HepG2 (cell line): ENCODE measurements around the gene ANKS4B. TPM values are rescaled to one million over a fixed set of nuclear protein-coding genes. Genes with fewer than 3 reads are reported as not detected.

Experiments
- AGO1 ChIP-seq: fragments of 200-400 bp; formaldehyde crosslinking; IDR thresholded peaks from 2 replicates; pipeline ENCODE4 v1.6.1; 2017; ENCODE audit warnings: mild to moderate bottlenecking, low read depth, low read length, moderate library complexity; ENCODE audit not compliant: poor library complexity, severe bottlenecking
- ATF7-NPFF ChIP-seq: sonication (generic); formaldehyde crosslinking; IDR thresholded peaks from 2 replicates; pipeline ENCODE4 v1.8.1; 2023; ENCODE audit warnings: mild to moderate bottlenecking, low read depth, missing genetic modification reagents, moderate library complexity
- CBX1 ChIP-seq: IDR thresholded peaks from one replicate; pipeline ENCODE4 v1.6.1; 2016; ENCODE audit warnings: antibody characterized with exemption, low read depth
- CEBPZ ChIP-seq: IDR thresholded peaks from 2 replicates; pipeline ENCODE4 v1.6.1; 2012; ENCODE audit warnings: low read length, improper control_type of control experiment
- GABPB1 ChIP-seq: IDR thresholded peaks from 2 replicates; pipeline ENCODE4 v1.6.1; 2016; ENCODE audit warnings: mild to moderate bottlenecking, missing genetic modification reagents, moderate library complexity, missing compliant biosample characterization
- HCFC1 ChIP-seq: fragments of 150-350 bp; IDR thresholded peaks from 2 replicates; pipeline ENCODE4 v1.6.1; 2014; ENCODE audit warnings: low read depth, low read length
- MLLT10 ChIP-seq: sonication (generic); formaldehyde crosslinking; IDR thresholded peaks from 2 replicates; pipeline ENCODE4 v1.4.0; 2020; ENCODE audit warnings: missing genetic modification reagents
- PATZ1 ChIP-seq: sonication (generic); formaldehyde crosslinking; IDR thresholded peaks from 2 replicates; pipeline ENCODE4 v1.4.0; 2020; ENCODE audit warnings: missing genetic modification reagents
- RFXAP ChIP-seq: sonication (generic); formaldehyde crosslinking; IDR thresholded peaks from 2 replicates; pipeline ENCODE4 v1.4.0; 2020; ENCODE audit warnings: missing genetic modification reagents, borderline replicate concordance
- SAFB2 ChIP-seq: sonication (generic); formaldehyde crosslinking; IDR thresholded peaks from 2 replicates; pipeline ENCODE4 v1.5.1; 2020; ENCODE audit warnings: missing genetic modification reagents, low read depth, mild to moderate bottlenecking, borderline replicate concordance
- YEATS2 ChIP-seq: sonication (generic); formaldehyde crosslinking; IDR thresholded peaks from 2 replicates; pipeline ENCODE4 v1.4.0; 2020; ENCODE audit warnings: missing genetic modification reagents, borderline replicate concordance
- ZMAT5 ChIP-seq: sonication (generic); formaldehyde crosslinking; IDR thresholded peaks from 2 replicates; pipeline ENCODE4 v1.5.0; 2020; ENCODE audit warnings: mild to moderate bottlenecking, low read depth, missing genetic modification reagents, borderline replicate concordance
- ZNF121 ChIP-seq: sonication (generic); formaldehyde crosslinking; IDR thresholded peaks from 2 replicates; pipeline ENCODE4 v1.5.0; 2020; ENCODE audit warnings: mild to moderate bottlenecking, missing genetic modification reagents
- ZNF414 ChIP-seq: sonication (generic); formaldehyde crosslinking; IDR thresholded peaks from 2 replicates; pipeline ENCODE4 v1.5.0; 2020; ENCODE audit warnings: missing genetic modification reagents
- ZNF605 ChIP-seq: sonication (generic); formaldehyde crosslinking; IDR thresholded peaks from 2 replicates; pipeline ENCODE4 v1.8.0; 2022; ENCODE audit warnings: mild to moderate bottlenecking, missing genetic modification reagents
- ZNF883 ChIP-seq: sonication (generic); formaldehyde crosslinking; IDR thresholded peaks from 2 replicates; pipeline ENCODE4 v1.5.1; 2020; ENCODE audit warnings: mild to moderate bottlenecking, missing genetic modification reagents; ENCODE audit errors: not compliant biosample characterization
- polyA plus RNA-seq, 8 experiments: library from polyadenylated mRNA; depleted of rRNA in 3 of 8; stranded (reverse) in 7 of 8; unstranded in 1 of 8; fragments of >200 nt; fragmentation: Illumina TruSeq in 4 of 8; extraction: Trizol in 4 of 8; gene quantifications; 2 replicates each; pipeline versions ENCODE4 v1.2.1 to v1.2.3, GENCODE V29; 2011 to 2016; ENCODE audit warnings: low read depth in 4 of 8, missing spikeins in 1 of 8, mixed read lengths in 1 of 8; ENCODE audit not compliant: insufficient read depth in 1 of 8
- total RNA-seq, 5 experiments: library from RNA; depleted of rRNA; stranded (reverse); fragments of >200 nt; fragmentation: Illumina TruSeq; extraction: Trizol; gene quantifications; 2 replicates each; pipeline ENCODE4 v1.2.3, GENCODE V29; 2016; ENCODE audit warnings: low read depth in 1 of 5
- TF ChIP-seq, protein P1 (sequence below): sonication (generic); formaldehyde crosslinking; conservative IDR thresholded peaks from 2 replicates; pipeline ENCODE4 v1.4.0; 2020; ENCODE audit warnings: missing genetic modification reagents
- TF ChIP-seq, protein P2 (sequence below): sonication (generic); formaldehyde crosslinking; IDR thresholded peaks from 2 replicates; pipeline ENCODE4 v1.9.0; 2021; ENCODE audit warnings: missing genetic modification reagents, borderline replicate concordance

ANKS4B gene
- total and polyA plus RNA-seq, 2 of the 13 experiments (the other 11 are each of a cell fraction or from before 2014, with no cell fraction given): 6.5 to 30.0 TPM

GRCh38 chr16:21186326-21186691 is 47.2 kb upstream of the ANKS4B start (continued):
- TF ChIP-seq, protein P1, sequence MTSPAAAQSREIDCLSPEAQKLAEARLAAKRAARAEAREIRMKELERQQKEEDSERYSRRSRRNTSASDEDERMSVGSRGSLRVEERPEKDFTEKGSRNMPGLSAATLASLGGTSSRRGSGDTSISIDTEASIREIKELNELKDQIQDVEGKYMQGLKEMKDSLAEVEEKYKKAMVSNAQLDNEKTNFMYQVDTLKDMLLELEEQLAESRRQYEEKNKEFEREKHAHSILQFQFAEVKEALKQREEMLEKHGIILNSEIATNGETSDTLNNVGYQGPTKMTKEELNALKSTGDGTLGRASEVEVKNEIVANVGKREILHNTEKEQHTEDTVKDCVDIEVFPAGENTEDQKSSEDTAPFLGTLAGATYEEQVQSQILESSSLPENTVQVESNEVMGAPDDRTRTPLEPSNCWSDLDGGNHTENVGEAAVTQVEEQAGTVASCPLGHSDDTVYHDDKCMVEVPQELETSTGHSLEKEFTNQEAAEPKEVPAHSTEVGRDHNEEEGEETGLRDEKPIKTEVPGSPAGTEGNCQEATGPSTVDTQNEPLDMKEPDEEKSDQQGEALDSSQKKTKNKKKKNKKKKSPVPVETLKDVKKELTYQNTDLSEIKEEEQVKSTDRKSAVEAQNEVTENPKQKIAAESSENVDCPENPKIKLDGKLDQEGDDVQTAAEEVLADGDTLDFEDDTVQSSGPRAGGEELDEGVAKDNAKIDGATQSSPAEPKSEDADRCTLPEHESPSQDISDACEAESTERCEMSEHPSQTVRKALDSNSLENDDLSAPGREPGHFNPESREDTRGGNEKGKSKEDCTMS (CRISPR knock-in tag): no peak
- TF ChIP-seq SAFB2 (CRISPR knock-in tag) (no peak), MLLT10 (CRISPR knock-in tag) (no peak), ZNF883 (CRISPR knock-in tag) (no peak), HCFC1 (no peak), ZNF414 (no peak), ZNF121 (CRISPR knock-in tag) (peak; percentile 58), YEATS2 (no peak), ZMAT5 (no peak), RFXAP (0 out of 2 replicates have a peak, but pooled peaks have one; percentile 55), ATF7-NPFF (CRISPR knock-in tag) (no peak), AGO1 (no peak), GABPB1 (no peak), PATZ1 (peak; percentile 54; the same call in 1 of the 2 replicates), CEBPZ (no peak), CBX1 (no peak), ZNF605 (peak; percentile 72)
- TF ChIP-seq, protein P2, sequence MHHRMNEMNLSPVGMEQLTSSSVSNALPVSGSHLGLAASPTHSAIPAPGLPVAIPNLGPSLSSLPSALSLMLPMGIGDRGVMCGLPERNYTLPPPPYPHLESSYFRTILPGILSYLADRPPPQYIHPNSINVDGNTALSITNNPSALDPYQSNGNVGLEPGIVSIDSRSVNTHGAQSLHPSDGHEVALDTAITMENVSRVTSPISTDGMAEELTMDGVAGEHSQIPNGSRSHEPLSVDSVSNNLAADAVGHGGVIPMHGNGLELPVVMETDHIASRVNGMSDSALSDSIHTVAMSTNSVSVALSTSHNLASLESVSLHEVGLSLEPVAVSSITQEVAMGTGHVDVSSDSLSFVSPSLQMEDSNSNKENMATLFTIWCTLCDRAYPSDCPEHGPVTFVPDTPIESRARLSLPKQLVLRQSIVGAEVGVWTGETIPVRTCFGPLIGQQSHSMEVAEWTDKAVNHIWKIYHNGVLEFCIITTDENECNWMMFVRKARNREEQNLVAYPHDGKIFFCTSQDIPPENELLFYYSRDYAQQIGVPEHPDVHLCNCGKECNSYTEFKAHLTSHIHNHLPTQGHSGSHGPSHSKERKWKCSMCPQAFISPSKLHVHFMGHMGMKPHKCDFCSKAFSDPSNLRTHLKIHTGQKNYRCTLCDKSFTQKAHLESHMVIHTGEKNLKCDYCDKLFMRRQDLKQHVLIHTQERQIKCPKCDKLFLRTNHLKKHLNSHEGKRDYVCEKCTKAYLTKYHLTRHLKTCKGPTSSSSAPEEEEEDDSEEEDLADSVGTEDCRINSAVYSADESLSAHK (CRISPR knock-in tag): no peak
